ENCODE data around the gene CREB5.

CREB5 gene

GRCh38 chr7:28480595-28480994 lies 68.3 kb downstream of the CREB5 start:
- H3K4me3 ChIP-seq (ENCODE audit: low read depth, low read length): no peak overlapping the region
- DNase-seq (ENCODE audit: low read depth): no peak
- no peak for TF ChIP-seq CTCF (IDR thresholded peaks at IDR 0.05; ENCODE audit: low read depth, low read length, missing control alignments)

- no peak overlapping the region for H3K4me3 ChIP-seq (ENCODE audit: low read depth, low read length)
- TF ChIP-seq CTCF (IDR thresholded peaks at IDR 0.05; ENCODE audit: low read depth, low read length, missing control alignments): no peak
- DNase-seq (ENCODE audit: low read depth): peak; percentile 86
Measured at GRCh38 chr7:28481091-28481926, 69.0 kb downstream of the CREB5 start.

- DNase-seq (ENCODE audit: low read depth): no peak
Measured at GRCh38 chr7:28483112-28483511, 70.8 kb downstream of the CREB5 start.

GRCh38 chr7:28483908-28484605 lies 71.7 kb downstream of the CREB5 start:
- no peak for TF ChIP-seq CTCF (IDR thresholded peaks at IDR 0.05; ENCODE audit: low read depth, low read length, missing control alignments)
- DNase-seq (ENCODE audit: low read depth): no peak
- H3K4me3 ChIP-seq (ENCODE audit: low read depth, low read length): no peak overlapping the region

More at GRCh38 chr7:28483112-28483511, 70.8 kb downstream of the CREB5 start:
- H3K4me3 ChIP-seq (ENCODE audit: low read depth, low read length): no peak overlapping the region
- no peak for TF ChIP-seq CTCF (IDR thresholded peaks at IDR 0.05; ENCODE audit: low read depth, low read length, missing control alignments)

- H3K4me3 ChIP-seq (ENCODE audit: low read depth, low read length): no peak overlapping the region
- no peak for DNase-seq (ENCODE audit: low read depth)
- TF ChIP-seq CTCF (IDR thresholded peaks at IDR 0.05; ENCODE audit: low read depth, low read length, missing control alignments): no peak
Measured at GRCh38 chr7:28484606-28484935, 72.3 kb downstream of the CREB5 start.

- H3K4me3 ChIP-seq (ENCODE audit: low read depth, low read length): no peak overlapping the region
- DNase-seq (ENCODE audit: low read depth): no peak
- TF ChIP-seq CTCF (IDR thresholded peaks at IDR 0.05; ENCODE audit: low read depth, low read length, missing control alignments): no peak
Measured at GRCh38 chr7:28487487-28487886, 75.2 kb downstream of the CREB5 start.
